Stimulated activated naive CD4-positive, alpha-beta T cell treated with Interleukin-2 at 50 U/mL for 16 hours (primary cell): ENCODE measurements around the gene KRT28.

Experiments
- DNase-seq: peaks from one replicate; lab custom pipeline; 2025; lab: John Stamatoyannopoulos, UW

Gene KRT28, protein sequence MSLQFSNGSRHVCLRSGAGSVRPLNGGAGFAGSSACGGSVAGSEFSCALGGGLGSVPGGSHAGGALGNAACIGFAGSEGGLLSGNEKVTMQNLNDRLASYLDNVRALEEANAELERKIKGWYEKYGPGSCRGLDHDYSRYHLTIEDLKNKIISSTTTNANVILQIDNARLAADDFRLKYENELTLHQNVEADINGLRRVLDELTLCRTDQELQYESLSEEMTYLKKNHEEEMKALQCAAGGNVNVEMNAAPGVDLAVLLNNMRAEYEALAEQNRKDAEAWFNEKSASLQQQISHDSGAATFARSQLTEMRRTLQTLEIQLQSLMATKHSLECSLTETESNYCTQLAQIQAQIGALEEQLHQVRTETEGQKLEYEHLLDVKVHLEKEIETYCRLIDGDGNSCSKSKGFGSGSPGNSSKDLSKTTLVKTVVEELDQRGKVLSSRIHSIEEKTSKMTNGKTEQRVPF

DNA sequence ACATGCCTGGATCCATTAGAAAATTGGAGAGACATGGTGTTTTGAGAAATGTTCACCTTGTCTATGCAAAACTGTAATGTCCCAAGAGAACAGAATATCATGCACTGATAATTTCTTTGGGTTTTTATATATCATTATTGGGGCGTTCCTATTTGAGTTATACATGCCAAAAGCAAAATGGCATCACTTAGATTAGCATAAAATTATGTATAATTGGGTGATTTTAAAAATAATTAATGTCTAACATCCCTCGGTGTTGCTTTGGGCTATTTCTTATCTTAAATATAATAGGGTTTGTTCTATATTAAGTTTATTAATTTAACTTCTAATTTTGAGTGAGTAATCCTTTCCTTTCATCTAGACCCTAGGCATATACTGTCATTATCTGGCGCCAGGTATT is at the start of gene KRT28:
Gene KRT28 (minus strand): TSS at position 101 of the 400 bp plus-strand sequence. CDS start 66 bp downstream, at position 35.
- no peak for DNase-seq

- DNase-seq, result no peak
Observed at GRCh38 chr17:40848583-40849235, 49.0 kb upstream of the KRT28 start.

- no peak for DNase-seq
Observed at GRCh38 chr17:40846515-40847144, 46.9 kb upstream of the KRT28 start.

GRCh38 chr17:40844671-40845107 is 44.9 kb upstream of the KRT28 start:
- DNase-seq, result no peak

DNA sequence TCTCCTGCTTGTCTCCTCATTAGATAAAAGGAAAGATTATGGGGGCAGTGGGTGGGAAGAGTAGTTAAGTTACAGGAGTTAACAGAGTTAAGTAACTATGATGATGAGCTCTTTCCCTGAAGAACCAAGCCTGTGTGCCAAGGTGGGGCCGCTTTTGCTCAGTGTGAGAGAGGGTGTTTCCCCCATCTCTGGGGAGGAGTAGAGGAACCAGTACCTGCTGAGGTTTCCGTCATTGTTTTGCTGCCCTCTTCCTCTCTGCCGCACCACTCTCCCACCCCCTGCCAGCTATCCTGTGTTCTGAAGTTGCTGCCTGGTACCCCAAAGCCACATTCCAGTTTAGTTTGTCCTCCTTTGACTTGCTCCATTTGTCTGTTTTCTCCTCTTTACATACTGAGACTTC is 43.5 kb upstream of the KRT28 start:
- no peak for DNase-seq

DNA sequence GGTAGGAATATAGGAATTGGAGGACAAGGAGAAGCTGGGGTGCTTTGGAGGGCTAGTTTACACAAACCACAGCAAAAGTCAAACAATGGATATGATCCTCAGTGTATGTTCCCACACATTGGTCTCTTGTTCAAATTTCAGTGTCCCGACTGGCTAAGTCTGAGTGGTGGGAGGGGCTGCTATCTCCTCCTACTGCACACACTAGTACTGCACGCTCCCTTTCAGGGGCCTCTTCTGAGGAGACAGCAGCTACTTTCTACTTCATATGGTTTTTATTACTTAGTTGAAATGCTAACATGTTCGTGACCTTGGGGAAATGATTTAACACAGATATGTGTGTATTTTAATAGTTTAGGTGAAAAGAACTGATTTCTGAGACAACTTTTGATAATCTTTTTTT is 41.5 kb upstream of the KRT28 start:
- DNase-seq, result no peak

- no peak for DNase-seq
Observed at GRCh38 chr17:40839194-40839593, 39.4 kb upstream of the KRT28 start.

GRCh38 chr17:40836020-40836419 is 36.3 kb upstream of the KRT28 start:
- no peak for DNase-seq

- no peak for DNase-seq
Observed at GRCh38 chr17:40833882-40834281, 34.1 kb upstream of the KRT28 start.

DNA sequence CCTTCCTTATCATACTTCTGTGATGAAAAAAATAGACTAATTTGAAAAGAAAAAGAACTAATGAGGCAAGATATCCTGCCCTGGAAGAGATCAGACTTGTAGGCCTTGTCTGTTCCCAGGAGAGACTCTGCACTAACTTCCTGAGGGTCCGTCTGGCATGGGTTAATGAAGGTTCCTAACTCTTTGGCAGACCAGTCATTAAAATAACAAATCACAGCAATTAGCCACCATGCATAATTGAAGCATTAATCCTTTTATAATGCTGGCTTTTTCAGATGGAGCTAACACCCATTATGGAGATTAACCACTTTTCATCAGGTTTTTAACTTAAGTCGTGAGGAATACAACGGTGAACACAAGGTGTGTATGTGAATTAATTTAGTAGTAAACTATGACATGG is 33.1 kb upstream of the KRT28 start:
- no peak for DNase-seq

GRCh38 chr17:40830085-40830776 is 30.5 kb upstream of the KRT28 start:
- no peak for DNase-seq

- DNase-seq, result no peak
Observed at GRCh38 chr17:40828454-40829044, 28.8 kb upstream of the KRT28 start.

DNA sequence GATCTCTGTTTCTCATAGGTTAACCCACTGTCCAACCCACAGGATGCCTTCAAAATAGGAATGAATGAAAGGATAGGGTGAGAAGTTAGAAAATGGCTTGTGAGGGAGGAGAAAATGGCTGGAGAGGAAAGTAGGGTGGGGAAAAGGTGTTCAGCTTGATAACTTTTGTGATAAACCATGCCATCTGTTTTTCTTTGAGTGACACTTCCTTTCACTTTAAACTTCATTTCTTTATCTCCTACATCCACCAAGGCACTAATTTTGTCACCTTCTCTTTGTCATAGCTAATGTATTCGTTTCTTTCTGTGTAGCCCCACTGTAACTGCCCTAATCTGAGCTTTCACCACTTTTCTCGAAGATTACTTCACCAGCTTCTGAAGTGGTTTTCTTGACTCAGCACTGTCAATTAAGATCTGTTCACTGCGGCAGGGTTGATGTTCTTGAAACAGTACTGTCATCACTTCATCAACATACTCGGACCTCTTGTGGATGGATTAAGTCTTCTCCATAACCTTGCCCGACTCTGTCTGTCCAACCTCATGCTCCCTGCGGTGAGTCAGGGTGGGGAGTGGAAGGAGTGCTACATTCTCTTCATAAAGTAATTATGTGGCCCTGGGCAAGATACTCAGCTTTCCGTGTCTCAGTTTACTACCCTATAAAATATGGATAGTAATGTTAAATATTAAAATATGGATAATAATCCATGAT is 28.1 kb upstream of the KRT28 start:
- no peak for DNase-seq

DNA sequence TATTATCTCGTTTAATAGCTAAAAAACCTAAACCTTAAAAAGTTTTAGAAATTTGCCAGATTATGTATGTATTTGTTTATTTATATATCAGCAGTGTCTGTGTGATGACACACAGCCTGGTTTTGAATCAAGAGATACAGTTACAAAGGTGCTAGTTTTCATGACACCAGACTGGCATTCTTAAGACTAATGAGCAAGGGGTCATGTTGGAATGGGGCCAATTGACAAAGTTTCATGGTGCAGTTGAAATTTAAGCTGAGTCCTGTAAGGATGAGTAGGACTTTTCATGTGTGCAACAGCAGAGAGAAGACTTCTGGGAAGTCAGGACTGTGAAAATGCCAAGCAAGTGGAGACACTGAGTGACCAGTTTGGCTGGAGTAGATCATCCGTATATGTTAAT is 25.8 kb upstream of the KRT28 start:
- no peak for DNase-seq

- no peak for DNase-seq
Observed at GRCh38 chr17:40824015-40824832, 24.5 kb upstream of the KRT28 start.

- no peak for DNase-seq
Observed at GRCh38 chr17:40822132-40822812, 22.5 kb upstream of the KRT28 start, which contains the start of gene KRT10. Gene KRT10 (minus strand): TSS chr17:40822614. CDS start chr17:40822585, 29 bp downstream.

DNA sequence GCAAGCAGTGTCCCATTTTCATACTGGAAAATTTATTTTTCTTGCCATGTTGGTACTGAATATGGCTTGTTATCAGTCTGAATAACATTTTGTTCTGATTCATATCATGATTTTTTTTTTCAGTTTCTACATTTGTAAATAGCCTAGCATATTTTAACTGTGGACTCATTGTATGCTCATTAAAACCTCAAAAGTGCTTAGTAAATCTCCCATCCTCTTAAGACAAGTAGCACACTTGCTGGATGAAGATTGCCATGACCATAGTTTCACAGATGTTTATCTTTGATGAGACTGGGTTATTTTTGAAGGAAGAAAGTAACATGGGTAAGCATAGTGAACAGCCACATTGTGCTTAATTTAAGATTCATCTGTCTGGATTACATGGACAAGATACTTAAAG is 21.8 kb upstream of the KRT28 start:
- no peak for DNase-seq

DNA sequence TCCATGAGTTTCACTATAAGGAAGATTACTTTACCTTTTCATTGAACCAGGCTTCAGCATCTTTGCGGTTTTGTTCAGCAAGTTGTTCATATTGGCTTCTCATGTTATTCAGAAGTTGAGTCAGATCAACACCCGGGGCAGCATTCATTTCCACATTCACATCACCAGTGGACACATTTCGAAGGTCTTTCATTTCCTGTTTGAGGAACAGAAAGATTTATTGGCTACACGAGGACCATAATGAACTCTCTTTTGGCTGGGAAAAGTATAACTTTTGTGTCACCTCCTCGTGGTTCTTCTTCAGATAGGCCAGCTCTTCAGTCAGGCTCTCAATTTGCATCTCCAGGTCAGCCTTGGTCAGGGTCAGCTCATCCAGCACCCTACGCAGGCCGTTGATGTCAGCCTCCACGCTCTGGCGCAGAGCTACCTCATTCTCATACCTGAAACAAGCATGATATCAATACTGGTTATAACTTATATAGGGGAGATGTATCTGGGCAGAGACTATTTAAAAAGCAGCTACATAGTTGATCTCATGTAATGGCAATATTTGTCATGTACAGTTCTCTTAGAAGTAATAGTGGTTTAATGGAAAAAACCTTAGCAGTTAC is 20.6 kb upstream of the KRT28 start:
- DNase-seq, result no peak

DNA sequence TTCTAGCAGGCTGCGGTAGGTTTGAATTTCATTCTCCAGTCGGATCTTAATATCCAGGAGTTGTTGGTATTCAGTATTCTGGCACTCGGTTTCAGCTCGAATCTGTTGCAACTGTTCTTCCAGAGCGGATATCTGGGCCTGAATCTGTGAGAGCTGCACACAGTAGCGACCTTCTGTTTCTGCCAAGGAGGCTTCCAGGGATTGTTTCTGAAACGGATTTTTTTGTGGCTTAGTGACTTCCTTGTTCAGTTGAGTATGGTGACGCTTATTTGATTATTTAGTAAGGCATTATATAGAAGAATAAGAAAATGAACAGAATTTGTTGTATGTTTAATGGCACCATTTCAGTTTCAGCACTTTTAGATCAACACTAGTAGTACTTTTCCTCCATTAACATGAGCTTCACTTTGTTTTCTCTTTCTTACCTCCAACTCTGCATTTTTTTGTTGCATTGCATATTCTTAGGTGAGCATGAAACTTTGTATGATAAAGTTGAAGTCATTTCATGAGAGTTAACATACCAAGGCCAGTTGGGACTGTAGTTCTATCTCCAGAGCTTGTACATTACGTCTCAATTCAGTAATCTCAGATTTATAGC is 19.9 kb upstream of the KRT28 start:
- DNase-seq, result no peak
